GM23338 (cell line): ENCODE results near the gene NPY1R. TPM values are rescaled to one million over a fixed set of nuclear protein-coding genes. Genes with fewer than 3 reads are reported as not detected.

Experiments used
- ATAC-seq: fragments of 200-7000 bp; cut with Tn5 transposase; 3 replicates; pipeline ENCODE4 v1.9.1; 2020
- DNase-seq: peaks from one replicate; pipeline ENCODE4 v3.0.0-alpha.2; 2015; ENCODE audit warnings: low spot score
- H2AFZ ChIP-seq: fragments of 200-600 bp; sonication (generic); 2 replicates; pipeline ENCODE4 v1.8.0; 2016; ENCODE audit warnings: antibody characterized with exemption, mild to moderate bottlenecking, moderate library complexity
- H3F3A ChIP-seq: fragments of 200-600 bp; sonication (generic); replicated peaks from 2 replicates; pipeline ENCODE4 v1.8.0; 2017; ENCODE audit warnings: antibody characterized with exemption, mixed run types, low read depth
- H3K27ac ChIP-seq: fragments of 200-600 bp; sonication (generic); 2 replicates; pipeline ENCODE4 v1.6.1; 2016; ENCODE audit warnings: low read depth
- H3K27me3 ChIP-seq: fragments of 200-600 bp; sonication (generic); 2 replicates; pipeline ENCODE4 v1.8.0; 2016; ENCODE audit warnings: mild to moderate bottlenecking, mixed run types, moderate library complexity; ENCODE audit not compliant: insufficient read depth
- H3K36me3 ChIP-seq: fragments of 200-600 bp; sonication (generic); 2 replicates; pipeline ENCODE4 v1.8.0; 2016; ENCODE audit warnings: mild to moderate bottlenecking; ENCODE audit not compliant: insufficient read depth
- H3K4me1 ChIP-seq: fragments of 200-600 bp; sonication (generic); 2 replicates; pipeline ENCODE4 v1.8.0; 2016; ENCODE audit warnings: mild to moderate bottlenecking, moderate library complexity; ENCODE audit not compliant: insufficient read depth
- H3K4me2 ChIP-seq: fragments of 200-600 bp; sonication (generic); 2 replicates; pipeline ENCODE4 v1.7.1; 2017; ENCODE audit warnings: mixed run types
- H3K4me3 ChIP-seq: fragments of 200-600 bp; sonication (generic); 2 replicates; pipeline ENCODE4 v1.6.1; 2016; ENCODE audit warnings: mixed run types
- H3K79me2 ChIP-seq: fragments of 200-600 bp; sonication (generic); replicated peaks from 2 replicates; pipeline ENCODE4 v1.8.0; 2017; ENCODE audit warnings: mild to moderate bottlenecking; ENCODE audit not compliant: insufficient read depth
- H3K9me2 ChIP-seq: fragments of 200-600 bp; sonication (generic); 2 replicates; pipeline ENCODE4 v1.8.0; 2017; ENCODE audit not compliant: insufficient read depth
- H4K20me1 ChIP-seq: fragments of 200-600 bp; sonication (generic); replicated peaks from 2 replicates; pipeline ENCODE4 v1.8.0; 2017; ENCODE audit warnings: mild to moderate bottlenecking; ENCODE audit not compliant: insufficient read depth
- H3K27ac Mint-ChIP-seq: 2 replicates; pipeline ENCODE4 v1.8.0; 2020; ENCODE audit warnings: inconsistent platforms, mild to moderate bottlenecking, moderate library complexity, mixed read lengths
- H3K27me3 Mint-ChIP-seq: 3 replicates; pipeline ENCODE4 v1.8.0; 2022; ENCODE audit warnings: low read depth, mild to moderate bottlenecking, moderate library complexity, mixed read lengths, inconsistent platforms; ENCODE audit not compliant: insufficient read depth, poor library complexity
- H3K36me3 Mint-ChIP-seq: 3 replicates; pipeline ENCODE4 v1.8.0; 2021; ENCODE audit warnings: low read depth, mild to moderate bottlenecking, inconsistent platforms, moderate library complexity, mixed read lengths
- H3K4me1 Mint-ChIP-seq: 3 replicates; pipeline ENCODE4 v1.8.0; 2020; ENCODE audit warnings: mild to moderate bottlenecking, inconsistent platforms, mixed read lengths
- H3K4me3 Mint-ChIP-seq: 3 replicates; pipeline ENCODE4 v1.8.0; 2021; ENCODE audit warnings: moderate library complexity, mild to moderate bottlenecking, inconsistent platforms, mixed read lengths
- H3K9me3 Mint-ChIP-seq: 3 replicates; pipeline ENCODE4 v1.8.0; 2020; ENCODE audit warnings: moderate library complexity, mild to moderate bottlenecking, inconsistent platforms, mixed read lengths
- CREB1 ChIP-seq: fragments of 250-450 bp; sonication (Bioruptor Pico); IDR thresholded peaks from 2 replicates; pipeline ENCODE4 v1.5.0; 2020; ENCODE audit warnings: low read depth, mild to moderate bottlenecking, moderate library complexity
- ETS1 ChIP-seq: IDR thresholded peaks from 2 replicates; pipeline ENCODE4 v1.6.1; 2016; ENCODE audit warnings: antibody characterized with exemption
- EZH2 ChIP-seq: fragments of 200-600 bp; sonication (generic); IDR thresholded peaks from one replicate; pipeline ENCODE4 v1.8.0; 2017; ENCODE audit warnings: antibody characterized with exemption, mild to moderate bottlenecking, low read depth; ENCODE audit not compliant: unreplicated experiment
- EZH2phosphoT487 ChIP-seq: fragments of 200-600 bp; sonication (generic); IDR thresholded peaks from one replicate; pipeline ENCODE4 v1.8.1; 2018; ENCODE audit warnings: antibody characterized with exemption; ENCODE audit not compliant: unreplicated experiment
- JUNB ChIP-seq: IDR thresholded peaks from one replicate; pipeline ENCODE4 v1.6.1; 2016; ENCODE audit warnings: antibody characterized with exemption; ENCODE audit not compliant: unreplicated experiment
- NANOG ChIP-seq: IDR thresholded peaks from 2 replicates; pipeline ENCODE4 v1.6.1; 2016; ENCODE audit warnings: antibody characterized with exemption, borderline replicate concordance
- POLR2AphosphoS5 ChIP-seq: IDR thresholded peaks from 2 replicates; pipeline ENCODE4 v1.6.1; 2016; ENCODE audit warnings: antibody characterized with exemption, low read depth
- STAT1 ChIP-seq: IDR thresholded peaks from one replicate; pipeline ENCODE4 v1.6.1; 2016; ENCODE audit warnings: antibody characterized with exemption; ENCODE audit not compliant: unreplicated experiment
- ZNF114 ChIP-seq: fragments of 250-450 bp; sonication (Bioruptor Pico); IDR thresholded peaks from 2 replicates; pipeline ENCODE4 v1.5.0; 2020; ENCODE audit warnings: mild to moderate bottlenecking, moderate library complexity
- ZNF331 ChIP-seq: fragments of 250-450 bp; sonication (Bioruptor Pico); IDR thresholded peaks from 2 replicates; pipeline ENCODE4 v1.5.0; 2020; ENCODE audit warnings: low read depth, mild to moderate bottlenecking, moderate library complexity
- polyA plus RNA-seq: library from polyadenylated mRNA; unstranded; fragments of >200 nt; fragmentation: Nextera tagmentation; extraction: Ambion mirVana; gene quantifications from 2 replicates; pipeline ENCODE4 v1.2.1, GENCODE V29; 2016
- total RNA-seq: library from RNA; depleted of rRNA; stranded (reverse); fragments of >200 nt; shearing (Covaris generic); gene quantifications from 2 replicates; pipeline ENCODE4 v1.2.3, GENCODE V29; 2014
- TF ChIP-seq, protein P1 (sequence below): fragments of 250-450 bp; sonication (Bioruptor Pico); IDR thresholded peaks from 2 replicates; pipeline ENCODE4 v1.5.0; 2020; ENCODE audit warnings: mild to moderate bottlenecking, moderate library complexity
- TF ChIP-seq, protein P2 (sequence below), 2 experiments: fragments of 200-600 bp in 1 of 2; sonication (generic) in 1 of 2; conservative IDR thresholded peaks; 2 replicates each; pipeline versions ENCODE4 v1.5.1 to v1.6.1; 2016 to 2017; ENCODE audit warnings: antibody characterized with exemption in 2 of 2, low read depth in 2 of 2, mild to moderate bottlenecking in 2 of 2, moderate library complexity in 1 of 2
- TF ChIP-seq, protein P3 (sequence below): IDR thresholded peaks from one replicate; pipeline ENCODE4 v1.6.1; 2018; ENCODE audit warnings: antibody characterized with exemption; ENCODE audit not compliant: unreplicated experiment

The NPY1R gene
- total and polyA plus RNA-seq, 2 experiments from 2014 or later = 3.1 to 7.4 TPM

GRCh38 chr4:163300445-163300844 lies 32.0 kb downstream of the NPY1R start:
- TF ChIP-seq CREB1 (CRISPR knock-in tag) (no peak), JUNB (no peak), STAT1 (no peak), NANOG (no peak), ETS1 (no peak), POLR2AphosphoS5 (no peak), ZNF114 (CRISPR knock-in tag) (no peak), ZNF331 (no peak), EZH2 (no peak), EZH2phosphoT487 (no peak)
- TF ChIP-seq, protein P1, sequence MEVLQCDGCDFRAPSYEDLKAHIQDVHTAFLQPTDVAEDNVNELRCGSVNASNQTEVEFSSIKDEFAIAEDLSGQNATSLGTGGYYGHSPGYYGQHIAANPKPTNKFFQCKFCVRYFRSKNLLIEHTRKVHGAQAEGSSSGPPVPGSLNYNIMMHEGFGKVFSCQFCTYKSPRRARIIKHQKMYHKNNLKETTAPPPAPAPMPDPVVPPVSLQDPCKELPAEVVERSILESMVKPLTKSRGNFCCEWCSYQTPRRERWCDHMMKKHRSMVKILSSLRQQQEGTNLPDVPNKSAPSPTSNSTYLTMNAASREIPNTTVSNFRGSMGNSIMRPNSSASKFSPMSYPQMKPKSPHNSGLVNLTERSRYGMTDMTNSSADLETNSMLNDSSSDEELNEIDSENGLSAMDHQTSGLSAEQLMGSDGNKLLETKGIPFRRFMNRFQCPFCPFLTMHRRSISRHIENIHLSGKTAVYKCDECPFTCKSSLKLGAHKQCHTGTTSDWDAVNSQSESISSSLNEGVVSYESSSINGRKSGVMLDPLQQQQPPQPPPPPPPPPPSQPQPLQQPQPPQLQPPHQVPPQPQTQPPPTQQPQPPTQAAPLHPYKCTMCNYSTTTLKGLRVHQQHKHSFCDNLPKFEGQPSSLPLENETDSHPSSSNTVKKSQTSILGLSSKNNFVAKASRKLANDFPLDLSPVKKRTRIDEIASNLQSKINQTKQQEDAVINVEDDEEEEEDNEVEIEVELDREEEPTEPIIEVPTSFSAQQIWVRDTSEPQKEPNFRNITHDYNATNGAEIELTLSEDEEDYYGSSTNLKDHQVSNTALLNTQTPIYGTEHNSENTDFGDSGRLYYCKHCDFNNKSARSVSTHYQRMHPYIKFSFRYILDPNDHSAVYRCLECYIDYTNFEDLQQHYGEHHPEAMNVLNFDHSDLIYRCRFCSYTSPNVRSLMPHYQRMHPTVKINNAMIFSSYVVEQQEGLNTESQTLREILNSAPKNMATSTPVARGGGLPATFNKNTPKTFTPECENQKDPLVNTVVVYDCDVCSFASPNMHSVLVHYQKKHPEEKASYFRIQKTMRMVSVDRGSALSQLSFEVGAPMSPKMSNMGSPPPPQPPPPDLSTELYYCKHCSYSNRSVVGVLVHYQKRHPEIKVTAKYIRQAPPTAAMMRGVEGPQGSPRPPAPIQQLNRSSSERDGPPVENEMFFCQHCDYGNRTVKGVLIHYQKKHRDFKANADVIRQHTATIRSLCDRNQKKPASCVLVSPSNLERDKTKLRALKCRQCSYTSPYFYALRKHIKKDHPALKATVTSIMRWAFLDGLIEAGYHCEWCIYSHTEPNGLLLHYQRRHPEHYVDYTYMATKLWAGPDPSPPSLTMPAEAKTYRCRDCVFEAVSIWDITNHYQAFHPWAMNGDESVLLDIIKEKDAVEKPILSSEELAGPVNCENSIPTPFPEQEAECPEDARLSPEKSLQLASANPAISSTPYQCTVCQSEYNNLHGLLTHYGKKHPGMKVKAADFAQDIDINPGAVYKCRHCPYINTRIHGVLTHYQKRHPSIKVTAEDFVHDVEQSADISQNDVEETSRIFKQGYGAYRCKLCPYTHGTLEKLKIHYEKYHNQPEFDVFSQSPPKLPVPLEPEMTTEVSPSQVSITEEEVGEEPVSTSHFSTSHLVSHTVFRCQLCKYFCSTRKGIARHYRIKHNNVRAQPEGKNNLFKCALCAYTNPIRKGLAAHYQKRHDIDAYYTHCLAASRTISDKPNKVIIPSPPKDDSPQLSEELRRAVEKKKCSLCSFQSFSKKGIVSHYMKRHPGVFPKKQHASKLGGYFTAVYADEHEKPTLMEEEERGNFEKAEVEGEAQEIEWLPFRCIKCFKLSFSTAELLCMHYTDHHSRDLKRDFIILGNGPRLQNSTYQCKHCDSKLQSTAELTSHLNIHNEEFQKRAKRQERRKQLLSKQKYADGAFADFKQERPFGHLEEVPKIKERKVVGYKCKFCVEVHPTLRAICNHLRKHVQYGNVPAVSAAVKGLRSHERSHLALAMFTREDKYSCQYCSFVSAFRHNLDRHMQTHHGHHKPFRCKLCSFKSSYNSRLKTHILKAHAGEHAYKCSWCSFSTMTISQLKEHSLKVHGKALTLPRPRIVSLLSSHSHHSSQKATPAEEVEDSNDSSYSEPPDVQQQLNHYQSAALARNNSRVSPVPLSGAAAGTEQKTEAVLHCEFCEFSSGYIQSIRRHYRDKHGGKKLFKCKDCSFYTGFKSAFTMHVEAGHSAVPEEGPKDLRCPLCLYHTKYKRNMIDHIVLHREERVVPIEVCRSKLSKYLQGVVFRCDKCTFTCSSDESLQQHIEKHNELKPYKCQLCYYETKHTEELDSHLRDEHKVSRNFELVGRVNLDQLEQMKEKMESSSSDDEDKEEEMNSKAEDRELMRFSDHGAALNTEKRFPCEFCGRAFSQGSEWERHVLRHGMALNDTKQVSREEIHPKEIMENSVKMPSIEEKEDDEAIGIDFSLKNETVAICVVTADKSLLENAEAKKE = no peak
- TF ChIP-seq, protein P2, sequence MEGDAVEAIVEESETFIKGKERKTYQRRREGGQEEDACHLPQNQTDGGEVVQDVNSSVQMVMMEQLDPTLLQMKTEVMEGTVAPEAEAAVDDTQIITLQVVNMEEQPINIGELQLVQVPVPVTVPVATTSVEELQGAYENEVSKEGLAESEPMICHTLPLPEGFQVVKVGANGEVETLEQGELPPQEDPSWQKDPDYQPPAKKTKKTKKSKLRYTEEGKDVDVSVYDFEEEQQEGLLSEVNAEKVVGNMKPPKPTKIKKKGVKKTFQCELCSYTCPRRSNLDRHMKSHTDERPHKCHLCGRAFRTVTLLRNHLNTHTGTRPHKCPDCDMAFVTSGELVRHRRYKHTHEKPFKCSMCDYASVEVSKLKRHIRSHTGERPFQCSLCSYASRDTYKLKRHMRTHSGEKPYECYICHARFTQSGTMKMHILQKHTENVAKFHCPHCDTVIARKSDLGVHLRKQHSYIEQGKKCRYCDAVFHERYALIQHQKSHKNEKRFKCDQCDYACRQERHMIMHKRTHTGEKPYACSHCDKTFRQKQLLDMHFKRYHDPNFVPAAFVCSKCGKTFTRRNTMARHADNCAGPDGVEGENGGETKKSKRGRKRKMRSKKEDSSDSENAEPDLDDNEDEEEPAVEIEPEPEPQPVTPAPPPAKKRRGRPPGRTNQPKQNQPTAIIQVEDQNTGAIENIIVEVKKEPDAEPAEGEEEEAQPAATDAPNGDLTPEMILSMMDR (conservative IDR thresholded peaks at IDR 0.05; ENCODE audit: low read depth in 2 of 2) = no peak
- TF ChIP-seq, protein P3, sequence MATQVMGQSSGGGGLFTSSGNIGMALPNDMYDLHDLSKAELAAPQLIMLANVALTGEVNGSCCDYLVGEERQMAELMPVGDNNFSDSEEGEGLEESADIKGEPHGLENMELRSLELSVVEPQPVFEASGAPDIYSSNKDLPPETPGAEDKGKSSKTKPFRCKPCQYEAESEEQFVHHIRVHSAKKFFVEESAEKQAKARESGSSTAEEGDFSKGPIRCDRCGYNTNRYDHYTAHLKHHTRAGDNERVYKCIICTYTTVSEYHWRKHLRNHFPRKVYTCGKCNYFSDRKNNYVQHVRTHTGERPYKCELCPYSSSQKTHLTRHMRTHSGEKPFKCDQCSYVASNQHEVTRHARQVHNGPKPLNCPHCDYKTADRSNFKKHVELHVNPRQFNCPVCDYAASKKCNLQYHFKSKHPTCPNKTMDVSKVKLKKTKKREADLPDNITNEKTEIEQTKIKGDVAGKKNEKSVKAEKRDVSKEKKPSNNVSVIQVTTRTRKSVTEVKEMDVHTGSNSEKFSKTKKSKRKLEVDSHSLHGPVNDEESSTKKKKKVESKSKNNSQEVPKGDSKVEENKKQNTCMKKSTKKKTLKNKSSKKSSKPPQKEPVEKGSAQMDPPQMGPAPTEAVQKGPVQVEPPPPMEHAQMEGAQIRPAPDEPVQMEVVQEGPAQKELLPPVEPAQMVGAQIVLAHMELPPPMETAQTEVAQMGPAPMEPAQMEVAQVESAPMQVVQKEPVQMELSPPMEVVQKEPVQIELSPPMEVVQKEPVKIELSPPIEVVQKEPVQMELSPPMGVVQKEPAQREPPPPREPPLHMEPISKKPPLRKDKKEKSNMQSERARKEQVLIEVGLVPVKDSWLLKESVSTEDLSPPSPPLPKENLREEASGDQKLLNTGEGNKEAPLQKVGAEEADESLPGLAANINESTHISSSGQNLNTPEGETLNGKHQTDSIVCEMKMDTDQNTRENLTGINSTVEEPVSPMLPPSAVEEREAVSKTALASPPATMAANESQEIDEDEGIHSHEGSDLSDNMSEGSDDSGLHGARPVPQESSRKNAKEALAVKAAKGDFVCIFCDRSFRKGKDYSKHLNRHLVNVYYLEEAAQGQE = no peak
- H3K27me3 ChIP-seq = no peaks in the 10 kb centered on the region
- ATAC-seq = no peak
- no peak overlapping the region for H3K27ac ChIP-seq
- no peak overlapping the region for H3K4me3 Mint-ChIP-seq
- no peaks in the 10 kb centered on the region for H4K20me1 ChIP-seq
- H3K9me3 Mint-ChIP-seq = no peaks in the 10 kb centered on the region
- DNase-seq = no peak
- no peaks in the 10 kb centered on the region for H3K9me2 ChIP-seq
- no peak overlapping the region for H3K4me3 ChIP-seq
- no peaks in the 10 kb centered on the region for H3K27me3 Mint-ChIP-seq
- no peaks in the 10 kb centered on the region for H3K36me3 ChIP-seq
- no peaks in the 10 kb centered on the region for H3F3A ChIP-seq
- H3K36me3 Mint-ChIP-seq = no peaks in the 10 kb centered on the region
- peak overlapping the region; percentile 34; the same call in 1 of the 2 replicates for H2AFZ ChIP-seq
- no peak overlapping the region for H3K27ac Mint-ChIP-seq
- H3K4me1 ChIP-seq = no peaks in the 10 kb centered on the region
- peaks cover 5% of the 10 kb centered on the region; the same call in 1 of the 3 replicates for H3K4me1 Mint-ChIP-seq
- no peaks in the 10 kb centered on the region for H3K79me2 ChIP-seq
- H3K4me2 ChIP-seq = no peak overlapping the region
